ENCODE results near the gene FOXO4.
"Not testable (repeated sequence)": the region's sequence is repeated elsewhere in the genome, so short reads cannot be mapped to it uniquely, and the experiment has no call there.

The FOXO4 gene, protein sequence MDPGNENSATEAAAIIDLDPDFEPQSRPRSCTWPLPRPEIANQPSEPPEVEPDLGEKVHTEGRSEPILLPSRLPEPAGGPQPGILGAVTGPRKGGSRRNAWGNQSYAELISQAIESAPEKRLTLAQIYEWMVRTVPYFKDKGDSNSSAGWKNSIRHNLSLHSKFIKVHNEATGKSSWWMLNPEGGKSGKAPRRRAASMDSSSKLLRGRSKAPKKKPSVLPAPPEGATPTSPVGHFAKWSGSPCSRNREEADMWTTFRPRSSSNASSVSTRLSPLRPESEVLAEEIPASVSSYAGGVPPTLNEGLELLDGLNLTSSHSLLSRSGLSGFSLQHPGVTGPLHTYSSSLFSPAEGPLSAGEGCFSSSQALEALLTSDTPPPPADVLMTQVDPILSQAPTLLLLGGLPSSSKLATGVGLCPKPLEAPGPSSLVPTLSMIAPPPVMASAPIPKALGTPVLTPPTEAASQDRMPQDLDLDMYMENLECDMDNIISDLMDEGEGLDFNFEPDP

DNA sequence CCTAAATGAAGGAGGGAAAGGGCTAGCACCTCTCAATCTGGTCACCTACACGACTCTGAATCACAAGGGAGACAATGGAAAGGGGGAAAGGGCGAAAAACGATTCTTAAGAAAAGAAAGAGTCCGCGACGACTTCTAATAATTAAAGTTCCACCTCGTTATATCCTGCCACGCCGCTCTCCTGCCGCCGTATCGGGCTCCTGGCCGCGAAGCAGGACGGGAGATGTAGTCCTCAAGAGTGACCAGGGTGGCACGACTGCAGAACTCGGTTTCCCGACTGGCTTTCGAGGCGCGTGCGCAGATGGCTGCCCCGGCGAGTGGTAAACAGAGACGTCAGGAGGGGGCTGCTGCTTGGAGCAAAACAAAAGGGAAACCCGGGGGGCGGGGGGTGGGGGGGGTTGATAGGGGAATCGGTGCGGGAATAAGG is at the start of gene FOXO4:
FOXO4 (plus strand) TSS at position 297 of the 426 bp plus-strand sequence. CDS start 678 bp downstream, outside the sequence.
- peak; percentile 73 to 79 for DNase-seq (ENCODE audit: low read depth in 2 of 2, low spot score in 1 of 2)

DNA sequence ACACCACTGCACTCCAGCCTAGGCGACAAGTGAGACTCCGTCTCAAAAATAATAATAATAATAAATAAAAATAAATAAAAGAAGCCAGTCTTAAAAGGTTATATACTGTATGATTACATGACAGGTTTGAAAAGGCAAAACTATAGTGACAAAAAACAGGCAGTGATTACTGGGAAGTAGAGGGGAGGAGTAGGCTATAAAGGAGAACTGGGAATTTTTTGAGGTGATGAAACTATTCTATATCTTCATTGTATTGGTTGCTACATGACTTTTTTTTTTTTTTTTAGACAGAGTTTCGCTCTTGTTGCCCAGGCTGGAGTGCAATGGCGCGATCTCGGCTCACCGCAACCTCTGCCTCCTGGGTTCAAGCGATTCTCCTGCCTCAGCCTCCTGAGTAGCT is 47.8 kb upstream of the FOXO4 start:
- DNase-seq (ENCODE audit: low read depth in 2 of 2, low spot score in 1 of 2) = not testable (repeated sequence)

DNA sequence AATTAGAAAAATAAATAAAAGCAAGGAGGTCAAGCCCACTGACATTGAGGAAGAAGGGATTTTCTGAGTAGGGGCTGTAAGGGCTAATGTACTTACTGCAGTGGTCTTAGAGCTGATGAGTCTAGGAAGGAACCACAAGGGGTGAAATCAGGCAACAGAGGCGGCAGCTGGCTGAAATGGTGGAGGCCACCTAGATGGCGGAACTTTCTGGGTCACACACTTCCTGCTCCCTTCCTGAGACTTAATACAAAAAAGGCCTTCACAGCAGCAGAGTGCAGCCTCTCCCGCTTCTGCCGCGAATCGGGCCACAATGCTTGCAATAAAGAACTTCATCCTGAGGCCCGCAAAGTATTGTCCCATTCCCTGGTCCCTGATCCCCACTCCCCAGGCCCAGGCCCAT is 42.9 kb upstream of the FOXO4 start:
- DNase-seq (ENCODE audit: low read depth in 2 of 2, low spot score in 1 of 2) = no peak

DNA sequence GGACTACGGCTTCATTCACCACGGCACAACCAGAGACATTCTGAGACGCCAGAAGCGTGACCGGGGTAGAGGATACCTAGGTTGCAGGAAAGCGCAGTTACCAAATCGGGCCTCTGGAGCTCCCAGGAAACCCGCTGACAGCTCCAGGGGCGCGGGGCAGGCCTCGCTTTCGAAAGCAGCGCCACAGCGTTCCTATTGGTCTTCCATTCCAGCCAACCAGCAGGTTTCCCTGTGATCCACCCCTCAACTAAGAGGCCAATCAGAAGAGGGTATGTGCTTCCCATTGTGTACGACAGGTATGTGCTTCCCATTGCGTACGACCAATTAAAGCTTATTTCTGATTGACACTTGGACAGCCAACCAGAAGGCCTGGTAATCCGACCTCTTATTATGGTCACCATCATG is 42.4 kb upstream of the FOXO4 start:
- DNase-seq (ENCODE audit: low read depth in 2 of 2, low spot score in 1 of 2) = no peak

DNA sequence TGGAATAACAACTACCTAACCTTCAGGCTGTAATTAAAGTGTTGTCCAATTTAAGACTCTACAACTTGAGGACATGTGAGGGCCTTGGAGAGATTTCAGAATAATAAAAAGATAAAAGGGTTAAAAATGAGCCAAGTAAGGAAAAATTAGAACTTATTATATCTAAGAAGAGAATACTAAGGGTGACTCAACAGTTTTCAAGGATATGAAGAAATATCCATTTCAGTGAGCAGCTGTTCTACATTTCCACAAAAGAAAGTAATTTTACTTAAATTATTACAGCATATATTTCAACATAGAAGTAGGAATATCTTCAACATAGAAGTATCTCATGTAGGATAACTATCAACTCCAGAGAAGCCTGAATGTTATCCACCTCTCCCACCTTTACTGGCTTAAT is 38.8 kb upstream of the FOXO4 start:
- DNase-seq (ENCODE audit: low read depth in 2 of 2, low spot score in 1 of 2) = no peak

DNA sequence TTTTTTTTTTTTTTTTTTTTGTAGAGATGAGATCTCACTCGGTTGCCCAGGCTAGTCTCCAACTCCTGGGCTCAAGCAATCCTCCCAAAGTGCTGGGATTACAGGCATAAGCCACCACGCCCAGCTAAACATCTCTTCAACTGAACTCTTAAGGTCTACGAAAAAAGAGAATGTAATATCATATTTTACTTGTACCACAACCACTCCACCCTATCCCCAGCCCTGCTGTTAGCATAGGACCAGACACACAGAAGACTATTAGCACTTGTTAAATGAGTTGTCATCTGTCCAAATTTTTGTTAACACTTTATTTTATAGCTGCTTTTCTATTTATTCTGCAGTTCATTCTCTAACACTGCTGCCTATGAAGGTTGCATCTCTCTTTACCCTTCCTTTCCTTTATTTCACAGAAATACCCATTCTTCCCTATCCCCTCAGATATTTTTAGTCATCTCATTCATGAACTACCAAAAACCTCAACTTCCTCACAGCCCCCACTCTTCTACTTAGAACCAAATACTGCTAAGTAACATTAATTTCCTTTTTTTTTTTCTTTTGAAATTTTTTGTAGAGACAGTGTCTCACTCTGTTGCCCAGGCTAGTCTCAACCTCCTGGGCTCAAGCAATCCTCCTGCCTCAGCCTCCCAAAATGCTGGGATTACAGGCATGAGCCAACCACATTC is 37.7 kb upstream of the FOXO4 start:
- no peak for DNase-seq (ENCODE audit: low read depth in 2 of 2, low spot score in 1 of 2)

DNA sequence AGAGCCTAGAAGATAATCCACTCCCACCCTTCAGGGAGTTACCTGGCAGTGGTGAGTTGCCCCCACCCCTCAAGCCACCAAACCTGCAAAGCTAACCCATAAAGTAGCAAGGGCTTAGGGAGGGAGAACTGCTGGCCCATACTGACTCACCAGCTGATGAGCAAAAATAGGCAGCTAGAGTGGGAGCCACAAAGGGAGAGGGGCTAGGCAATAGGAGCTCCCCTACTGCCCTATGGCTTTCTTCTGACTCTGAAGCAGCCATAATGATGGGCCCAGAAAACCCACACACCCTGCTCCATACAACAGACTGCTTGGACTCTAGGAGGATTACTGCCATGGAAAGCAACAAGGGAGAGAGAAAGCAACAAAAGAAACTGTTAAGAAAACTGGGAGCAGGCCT is 35.5 kb upstream of the FOXO4 start:
- no peak for DNase-seq (ENCODE audit: low read depth in 2 of 2, low spot score in 1 of 2)

DNA sequence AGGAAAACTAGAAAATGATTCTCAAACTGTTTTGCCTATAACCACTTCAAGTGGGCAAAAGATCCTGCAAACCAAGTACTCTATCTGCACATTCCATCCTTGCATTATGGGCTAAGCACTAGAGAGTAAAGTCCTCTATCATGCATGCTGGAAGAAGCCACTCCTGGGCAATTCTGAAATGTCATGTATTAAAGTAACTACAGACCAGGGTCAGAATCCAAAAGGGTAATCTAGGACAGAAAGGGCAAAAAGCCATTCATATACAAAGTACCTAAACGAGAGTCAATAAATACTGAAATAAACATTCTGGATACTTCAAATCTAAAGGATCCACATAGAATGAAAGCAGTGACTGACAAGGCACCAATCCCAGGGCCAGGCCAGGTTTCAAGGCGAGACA is 28.6 kb upstream of the FOXO4 start:
- no peak for DNase-seq (ENCODE audit: low read depth in 2 of 2, low spot score in 1 of 2)

DNA sequence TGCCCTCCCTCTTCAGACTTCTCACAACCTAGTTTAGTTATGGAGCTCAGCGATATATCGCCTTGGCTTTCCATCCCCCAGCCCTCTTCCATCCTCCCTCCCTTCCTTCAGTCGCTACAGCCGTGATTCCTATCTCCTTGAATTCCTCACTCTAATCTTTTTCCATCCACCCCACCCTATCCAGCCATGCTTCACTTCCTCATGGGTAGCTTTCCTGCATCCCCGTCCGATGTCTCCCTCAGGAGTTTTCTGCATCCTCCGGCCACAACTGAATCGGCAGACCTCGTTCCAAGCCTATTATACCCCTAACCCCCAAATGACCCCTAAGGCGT is 28.0 kb upstream of the FOXO4 start:
- DNase-seq (ENCODE audit: low read depth in 2 of 2, low spot score in 1 of 2) = no peak

DNA sequence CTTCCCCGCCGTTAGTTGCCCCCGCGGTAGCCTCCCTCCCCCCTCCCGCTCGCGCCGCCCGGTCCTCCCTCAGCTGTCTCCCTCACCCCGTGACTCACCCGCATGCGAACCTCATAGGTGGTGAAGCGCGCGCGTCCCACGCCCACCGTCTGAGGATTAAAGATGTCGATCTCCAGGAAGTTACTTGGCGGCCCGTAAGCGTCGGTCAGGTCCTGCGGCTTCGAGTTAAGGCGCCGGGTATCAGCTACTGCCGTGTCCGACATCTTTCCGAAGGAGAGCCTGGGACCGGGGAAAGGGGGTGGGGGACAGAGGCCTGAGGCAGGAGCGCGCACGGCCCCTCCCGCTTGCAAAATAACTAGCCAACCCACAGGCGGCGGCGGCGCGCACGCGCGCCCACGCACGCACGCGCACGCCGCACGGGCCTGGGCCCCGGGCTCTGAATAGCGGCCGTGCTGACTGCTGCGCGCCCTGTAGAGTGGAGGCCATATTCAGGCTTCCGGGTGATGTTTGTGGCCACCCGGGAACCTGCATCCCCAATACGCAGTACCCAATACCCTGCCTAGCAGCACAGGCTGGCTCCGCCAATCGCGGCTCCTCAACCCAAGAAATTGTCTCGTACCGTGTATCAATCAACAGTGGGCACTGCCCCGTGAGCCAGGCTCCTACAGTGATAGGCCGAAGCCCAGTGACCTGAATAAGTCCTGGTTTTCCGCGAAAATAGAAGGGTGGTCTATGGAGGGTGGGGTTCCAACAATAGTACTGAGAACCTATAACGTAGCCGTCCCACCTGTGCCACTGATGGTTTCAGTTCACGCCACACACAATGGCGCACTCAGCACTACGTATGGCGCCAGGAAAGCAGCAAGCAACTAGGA is 27.4 kb upstream of the FOXO4 start, which contains the start of gene SNX12:
SNX12 (minus strand) TSS at position 291 of the 875 bp plus-strand sequence; CDS start at position 263, 28 bp downstream.
- peak; percentile 64 to 78 for DNase-seq (ENCODE audit: low read depth in 2 of 2, low spot score in 1 of 2)

DNA sequence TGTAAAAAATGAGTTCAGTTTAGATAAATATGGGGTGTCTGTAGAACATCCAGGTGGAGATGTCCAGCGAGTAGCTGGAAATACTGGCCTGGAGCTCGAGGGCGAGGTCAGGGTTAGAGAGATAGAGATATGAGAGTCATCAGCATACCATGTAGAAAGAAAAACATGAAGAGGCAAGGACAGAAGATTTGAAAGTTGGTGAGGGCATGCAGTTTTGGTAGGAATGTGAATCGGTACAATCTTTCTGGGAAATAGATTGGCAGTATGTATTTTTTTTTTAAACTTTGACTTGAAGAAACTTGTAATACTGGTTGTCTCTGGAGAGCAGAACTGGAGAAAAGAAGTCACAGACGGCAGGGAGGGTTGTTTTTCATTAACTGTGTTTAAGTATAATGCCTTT is 25.1 kb upstream of the FOXO4 start:
- DNase-seq (ENCODE audit: low read depth in 2 of 2, low spot score in 1 of 2) = no peak

DNA sequence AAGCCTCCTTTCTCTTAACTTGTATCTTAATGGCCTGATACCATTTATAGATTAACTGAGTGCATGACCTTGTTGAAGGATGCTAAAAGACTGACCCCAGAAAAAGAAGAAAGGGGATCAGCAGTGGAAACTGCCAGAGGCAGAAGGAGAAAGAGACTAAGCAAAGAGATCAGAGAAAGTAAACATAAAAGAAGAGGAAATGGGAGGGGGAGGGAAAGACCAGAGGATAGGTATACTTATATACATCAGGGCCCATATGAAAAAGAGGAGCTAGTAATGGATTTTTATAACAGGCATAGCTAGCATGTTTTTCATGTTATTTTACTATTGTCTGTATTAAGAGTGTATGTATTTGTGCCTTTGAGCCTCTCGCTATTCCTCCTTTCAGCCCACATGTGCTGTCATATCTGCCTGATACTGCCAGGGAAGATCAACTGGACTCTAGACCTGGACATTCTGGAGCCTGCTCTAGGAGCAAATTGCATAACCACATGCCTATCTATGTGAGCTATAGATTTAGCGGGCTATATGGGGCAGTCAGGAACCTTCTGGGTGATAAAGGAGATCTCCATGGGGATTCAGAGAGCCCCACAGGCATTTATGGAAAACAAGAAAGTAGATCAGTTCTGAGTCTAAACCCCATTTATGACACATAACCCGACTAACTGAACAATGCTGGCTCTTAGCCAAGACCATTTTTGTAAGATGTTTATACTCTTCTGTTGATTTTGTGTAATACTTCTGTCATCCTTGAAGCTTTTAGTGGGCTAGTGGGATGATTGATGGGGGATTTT is 14.1 kb upstream of the FOXO4 start:
- DNase-seq (ENCODE audit: low read depth in 2 of 2, low spot score in 1 of 2) = no peak

DNA sequence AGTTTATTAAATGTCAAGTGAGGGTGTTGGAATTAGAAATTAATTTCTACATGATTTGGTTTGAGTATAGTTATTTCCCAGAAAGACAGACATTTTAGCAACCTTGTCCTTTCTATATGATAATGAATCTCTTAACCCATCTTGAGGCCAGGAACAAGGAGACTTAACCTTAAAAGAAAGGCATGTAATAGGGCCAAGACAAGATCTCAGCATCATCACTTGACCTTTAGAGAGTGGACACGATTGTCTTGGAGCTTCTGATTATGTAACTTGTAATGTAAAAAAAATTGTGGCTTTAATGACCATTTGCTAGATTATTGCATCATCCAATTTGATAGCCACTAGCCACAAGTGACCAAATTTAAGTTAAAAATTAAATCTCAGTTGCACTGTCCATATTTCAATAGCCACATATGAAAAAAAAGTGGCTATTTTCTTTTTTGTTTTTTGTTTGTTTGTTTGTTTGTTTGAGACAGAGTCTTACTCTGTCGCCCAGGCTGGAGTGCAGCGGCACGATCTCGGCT is 13.5 kb upstream of the FOXO4 start:
- no peak for DNase-seq (ENCODE audit: low read depth in 2 of 2, low spot score in 1 of 2)

DNA sequence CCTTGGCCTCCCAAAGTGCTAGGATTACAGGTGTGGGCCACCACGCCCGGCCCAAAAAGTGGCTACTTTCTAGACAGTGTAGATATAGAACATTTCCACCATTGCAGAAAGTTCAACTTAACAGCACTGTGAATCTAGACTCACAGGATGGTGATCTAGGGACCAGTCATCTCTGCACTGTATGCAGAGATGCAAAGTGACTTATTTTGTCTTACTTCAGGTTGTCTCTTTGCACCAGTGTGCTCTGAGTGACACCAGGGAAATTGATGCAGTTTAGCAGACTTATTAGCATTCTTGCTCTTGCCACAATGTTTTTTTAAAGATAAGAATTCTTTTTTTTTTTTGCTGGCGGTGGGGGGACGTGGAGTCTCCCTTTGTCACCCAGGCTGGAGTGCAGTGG is 12.8 kb upstream of the FOXO4 start:
- DNase-seq (ENCODE audit: low read depth in 2 of 2, low spot score in 1 of 2) = no peak

DNA sequence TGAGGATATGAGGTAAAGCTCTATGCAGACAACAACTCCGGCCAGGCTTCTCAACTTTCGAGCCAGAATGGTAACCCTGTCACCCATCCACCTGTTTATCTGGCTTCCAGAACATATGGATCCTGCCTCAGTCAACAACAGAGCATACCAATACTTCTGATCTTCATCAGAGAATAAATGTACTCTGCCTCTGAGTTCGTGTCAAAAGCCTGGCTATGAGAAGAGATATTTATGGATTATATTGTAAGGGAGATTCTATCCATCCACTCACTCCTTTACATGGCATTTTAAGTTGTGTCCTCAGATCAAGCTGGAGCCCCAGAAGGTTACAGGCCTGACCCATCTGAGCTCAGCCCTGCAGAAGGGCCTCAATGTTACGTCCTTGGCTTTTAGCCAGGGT is 9.8 kb upstream of the FOXO4 start:
- no peak for DNase-seq (ENCODE audit: low read depth in 2 of 2, low spot score in 1 of 2)

DNA sequence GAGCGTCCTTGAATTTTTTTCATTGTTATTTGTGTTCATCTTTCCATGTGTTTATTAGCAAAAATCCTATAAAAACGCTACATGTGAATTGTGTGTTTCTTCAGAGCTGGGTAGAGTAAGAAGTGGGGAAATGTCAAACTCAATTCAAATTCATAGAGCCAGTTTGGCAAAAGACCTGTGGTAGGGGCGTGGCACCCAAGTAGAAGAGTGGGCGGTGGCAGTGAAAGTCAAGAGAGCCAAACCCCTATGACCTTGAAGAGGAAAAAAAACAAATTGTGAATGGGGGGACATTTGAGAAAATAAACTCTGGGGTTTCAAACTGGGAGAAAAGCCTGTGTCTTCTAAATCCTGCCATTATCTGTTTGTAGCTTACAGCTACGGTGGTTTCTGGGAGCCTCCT is 4.4 kb upstream of the FOXO4 start:
- DNase-seq (ENCODE audit: low read depth in 2 of 2, low spot score in 1 of 2) = no peak

DNA sequence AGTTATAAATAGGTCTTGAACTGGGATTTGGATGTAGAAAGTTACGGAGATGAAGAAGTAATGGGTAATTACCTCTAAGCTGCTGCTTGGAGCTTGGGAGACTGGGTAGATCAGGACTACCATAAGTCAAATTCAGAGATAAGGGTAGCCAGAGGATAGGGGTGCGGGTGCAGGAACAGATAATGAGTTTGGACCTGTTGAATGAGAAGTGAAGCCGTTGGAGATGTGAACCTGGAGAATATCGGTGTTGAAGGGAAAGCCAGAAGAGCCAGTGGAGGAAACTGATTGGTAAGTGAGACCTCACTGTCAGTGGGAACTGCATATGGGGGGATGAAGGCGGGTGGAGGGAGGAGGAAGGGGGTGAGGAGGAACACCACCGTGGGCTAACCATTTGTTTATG is 618 bp upstream of the FOXO4 start:
- DNase-seq (ENCODE audit: low read depth in 2 of 2, low spot score in 1 of 2) = no peak

DNA sequence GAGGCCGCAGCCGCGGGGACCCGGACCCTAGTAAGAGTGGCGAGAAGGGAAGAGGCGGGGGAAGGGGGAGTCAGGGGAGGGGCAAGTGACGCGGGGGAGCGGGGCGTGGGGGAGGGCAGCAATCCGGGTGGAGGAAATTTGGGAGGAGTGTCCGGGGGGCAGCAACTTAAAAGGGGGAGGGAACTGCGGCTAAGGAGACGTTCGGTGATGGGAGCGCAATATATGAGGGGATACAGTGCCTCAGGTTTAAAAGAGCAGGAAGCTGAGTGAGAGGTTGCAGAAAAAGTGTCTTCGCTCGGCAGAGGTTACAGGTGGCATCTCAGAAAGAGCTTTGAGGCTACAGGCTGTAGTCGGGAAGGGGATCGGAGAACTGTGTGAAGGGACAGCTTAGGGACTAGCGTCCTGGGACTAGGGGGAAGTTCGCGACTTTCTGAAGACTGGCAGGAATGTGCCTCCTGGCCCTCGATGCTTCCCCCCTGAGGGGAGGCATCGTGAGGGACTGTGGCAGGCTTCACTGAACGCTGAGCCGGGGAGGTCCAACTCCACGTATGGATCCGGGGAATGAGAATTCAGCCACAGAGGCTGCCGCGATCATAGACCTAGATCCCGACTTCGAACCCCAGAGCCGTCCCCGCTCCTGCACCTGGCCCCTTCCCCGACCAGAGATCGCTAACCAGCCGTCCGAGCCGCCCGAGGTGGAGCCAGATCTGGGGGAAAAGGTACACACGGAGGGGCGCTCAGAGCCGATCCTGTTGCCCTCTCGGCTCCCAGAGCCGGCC is 519 bp downstream of the FOXO4 start:
- no peak for DNase-seq (ENCODE audit: low read depth in 2 of 2, low spot score in 1 of 2)

DNA sequence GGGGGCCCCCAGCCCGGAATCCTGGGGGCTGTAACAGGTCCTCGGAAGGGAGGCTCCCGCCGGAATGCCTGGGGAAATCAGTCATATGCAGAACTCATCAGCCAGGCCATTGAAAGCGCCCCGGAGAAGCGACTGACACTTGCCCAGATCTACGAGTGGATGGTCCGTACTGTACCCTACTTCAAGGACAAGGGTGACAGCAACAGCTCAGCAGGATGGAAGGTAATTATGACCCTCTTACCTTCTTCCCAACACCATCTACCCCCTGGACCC is 1.0 kb downstream of the FOXO4 start:
- no peak for DNase-seq (ENCODE audit: low read depth in 2 of 2, low spot score in 1 of 2)

DNA sequence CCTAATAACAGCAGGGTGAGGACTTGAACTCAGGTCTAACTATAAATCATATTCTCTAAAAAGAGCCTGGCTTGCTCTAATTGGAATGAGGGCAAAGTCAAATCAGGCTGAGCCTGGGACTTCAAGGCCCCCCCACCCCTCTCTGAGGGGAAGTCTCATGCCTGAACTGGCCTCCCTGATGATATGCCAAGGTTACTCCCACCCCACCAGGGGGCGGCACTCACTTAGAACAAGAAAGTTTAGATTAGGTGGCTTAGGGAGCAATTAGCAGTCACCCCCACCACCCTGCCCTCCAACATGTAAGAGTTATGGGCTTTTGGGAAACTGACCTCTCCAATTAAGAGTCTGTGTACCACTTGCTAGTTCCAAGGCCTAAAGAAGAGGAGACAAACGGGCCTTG is 2.7 kb downstream of the FOXO4 start:
- DNase-seq (ENCODE audit: low read depth in 2 of 2, low spot score in 1 of 2) = peak; percentile 43 to 63

All from stimulated activated CD8-positive, alpha-beta memory T cell treated with anti-CD3 and anti-CD28 coated beads, Interleukin-4, amount 100 ng/mL, for 4 hours (primary cell).